ENCODE measurements around the gene TMX1. TPM values are rescaled to one million over a fixed set of nuclear protein-coding genes. Genes with fewer than 3 reads are reported as not detected.

The TMX1 gene
- total and polyA plus RNA-seq, 10 of the 15 experiments (the other 5 are each of a cell fraction or from before 2014, with no cell fraction given) = 29.1 to 152 (median 52.0) TPM

- TF ChIP-seq DPF2 (IDR thresholded peaks at IDR 0.05) (peak; percentile 85), SP1 (IDR thresholded peaks at IDR 0.05; ENCODE audit: low read depth, low read length) (no peak), NKRF (conservative IDR thresholded peaks at IDR 0.05) (peak; percentile 79), TCF7 (IDR thresholded peaks at IDR 0.05; ENCODE audit: borderline replicate concordance) (no peak), PML (IDR thresholded peaks at IDR 0.05; ENCODE audit: low read length) (peak; percentile 92), E2F8 (IDR thresholded peaks at IDR 0.05; ENCODE audit: low read depth, partially characterized antibody) (peak; percentile 87), BMI1 (IDR thresholded peaks at IDR 0.05; ENCODE audit: borderline replicate concordance) (no peak), MEF2B (IDR thresholded peaks at IDR 0.05; ENCODE audit: partially characterized antibody, poor library complexity, severe bottlenecking) (no peak), SREBF2 (IDR thresholded peaks at IDR 0.05; ENCODE audit: low read length) (no peak), NR2F1 (conservative IDR thresholded peaks at IDR 0.05) (0 out of 2 replicates have a peak, but pooled peaks have one; percentile 15), YY1 (IDR thresholded peaks at IDR 0.05; ENCODE audit: low read depth, low read length) (peak; percentile 95), USF1 (IDR thresholded peaks at IDR 0.05; ENCODE audit: borderline replicate concordance, extremely low read length, insufficient read depth, low read depth, low read length) (no peak), CHD2 (IDR thresholded peaks at IDR 0.05; ENCODE audit: borderline replicate concordance, low read depth, low read length) (no peak), MXI1 (IDR thresholded peaks at IDR 0.05; ENCODE audit: low read depth, low read length) (peak; percentile 66; the same call in 1 of the 2 replicates), NFYB (IDR thresholded peaks at IDR 0.05; ENCODE audit: insufficient read depth, low read depth, low read length) (no peak), RELA (IDR thresholded peaks at IDR 0.05; ENCODE audit: borderline replicate concordance, partially characterized antibody) (peak; percentile 9), STAT1 (conservative IDR thresholded peaks at IDR 0.05) (no peak), ELK1 (IDR thresholded peaks at IDR 0.05; ENCODE audit: low read depth, low read length) (peak; percentile 61; the same call in 1 of the 2 replicates), RBBP5 (conservative IDR thresholded peaks at IDR 0.05) (no peak)
Measured at GRCh38 chr14:51239813-51240803, at the start of gene TMX1 (continued).
